PC-9 (cell line): ENCODE results near the gene RNF220.

Experiments
- CTCF ChIP-seq: fragments of 200-600 bp; sonication (generic); conservative IDR thresholded peaks from 2 replicates; pipeline ENCODE4 v1.6.1; 2017; ENCODE audit warnings: mixed run types, antibody characterized with exemption, mild to moderate bottlenecking, moderate library complexity
- EZH2 ChIP-seq: fragments of 200-600 bp; sonication (generic); IDR thresholded peaks from 2 replicates; pipeline ENCODE4 v1.8.0; 2017; ENCODE audit warnings: antibody characterized with exemption, low read depth

GRCh38 chr1:44545961-44546360 is 140.9 kb downstream of the RNF220 start:
- TF ChIP-seq CTCF (no peak), EZH2 (no peak)
